C4-2B (cell line): ENCODE results near the gene ALDH3A1.

Experiments used
- CTCF ChIP-seq: fragments of 450-650 bp; conservative IDR thresholded peaks from 2 replicates; pipeline ENCODE4 v1.5.1; 2017; ENCODE audit warnings: mild to moderate bottlenecking
- ZFX ChIP-seq: fragments of 450-650 bp; IDR thresholded peaks from 2 replicates; pipeline ENCODE4 v1.6.1; 2017

- TF ChIP-seq CTCF (no peak), ZFX (no peak)
Measured at GRCh38 chr17:19787733-19788357, 39.7 kb upstream of the ALDH3A1 start.
